CD14-positive monocyte (primary cell): ENCODE data around the gene SLC45A3. TPM values are rescaled to one million over a fixed set of nuclear protein-coding genes. Genes with fewer than 3 reads are reported as not detected.

Source experiments
- DNase-seq, 3 donors: peaks; one replicate each; pipeline ENCODE4 v3.0.0-alpha.2; 2011 to 2022
- H2AFZ ChIP-seq: 2 replicates; pipeline ENCODE4 v1.6.0; 2012; ENCODE audit warnings: mild to moderate bottlenecking, low read depth, low read length, inconsistent platforms; ENCODE audit not compliant: insufficient read depth, poor library complexity, severe bottlenecking
- H3K27ac ChIP-seq, 2 donors: 1 replicate in 1 of 2; 2 replicates in 1 of 2; pipeline ENCODE4 v1.5.1; 2012 to 2013; ENCODE audit warnings: low read length in 2 of 2, control low read depth in 1 of 2, inconsistent platforms in 1 of 2, low read depth in 1 of 2, mild to moderate bottlenecking in 1 of 2
- H3K27me3 ChIP-seq, 2 donors: one replicate each; pipeline versions ENCODE4 v1.6.0 to v1.6.1; 2011 to 2013; ENCODE audit warnings: low read length in 2 of 2; ENCODE audit not compliant: control insufficient read depth in 2 of 2, insufficient read depth in 2 of 2
- H3K36me3 ChIP-seq, 2 donors: replicated peaks in 1 of 2; 1 replicate in 1 of 2; 2 replicates in 1 of 2; pipeline versions ENCODE4 v1.5.1 to v1.6.1; 2012 to 2013; ENCODE audit warnings: low read length in 2 of 2, control low read depth in 1 of 2, inconsistent platforms in 1 of 2, mild to moderate bottlenecking in 1 of 2; ENCODE audit not compliant: insufficient read depth in 2 of 2, control insufficient read depth in 1 of 2
- H3K4me1 ChIP-seq, 2 donors: 1 replicate in 1 of 2; 2 replicates in 1 of 2; pipeline versions ENCODE4 v1.5.1 to v1.6.1; 2012 to 2013; ENCODE audit warnings: low read length in 2 of 2, control low read depth in 1 of 2, inconsistent platforms in 1 of 2, mild to moderate bottlenecking in 1 of 2, moderate library complexity in 1 of 2; ENCODE audit not compliant: insufficient read depth in 2 of 2, control insufficient read depth in 1 of 2
- H3K4me2 ChIP-seq: replicated peaks from 2 replicates; pipeline ENCODE3; 2012; ENCODE audit warnings: low read length, moderate library complexity, mild to moderate bottlenecking; ENCODE audit not compliant: poor library complexity, severe bottlenecking; ENCODE audit errors: extremely low read depth
- H3K4me3 ChIP-seq, 3 experiments: fragments of 200-600 bp in 1 of 3; sonication (generic) in 1 of 3; replicated peaks in 1 of 3; 1 replicate in 2 of 3; 2 replicates in 1 of 3; pipeline ENCODE4 v1.5.1; 2011 to 2013; ENCODE audit warnings: low read length in 3 of 3, mild to moderate bottlenecking in 3 of 3, control low read depth in 2 of 3, low read depth in 2 of 3, inconsistent platforms in 1 of 3, moderate library complexity in 1 of 3
- H3K79me2 ChIP-seq: 2 replicates; pipeline ENCODE4 v1.6.0; 2012; ENCODE audit warnings: mild to moderate bottlenecking, control low read depth, inconsistent platforms, low read length, moderate library complexity; ENCODE audit not compliant: insufficient read depth
- H3K9ac ChIP-seq: 2 replicates; pipeline ENCODE4 v1.6.0; 2017; ENCODE audit warnings: low read length, mild to moderate bottlenecking; ENCODE audit not compliant: insufficient read depth, poor library complexity, severe bottlenecking
- H3K9me3 ChIP-seq, 2 donors: replicated peaks in 1 of 2; 1 replicate in 1 of 2; 2 replicates in 1 of 2; pipeline versions ENCODE4 v1.5.1 to v1.6.1; 2012 to 2013; ENCODE audit warnings: low read length in 2 of 2, control low read depth in 1 of 2; ENCODE audit not compliant: control insufficient read depth in 1 of 2, insufficient read depth in 1 of 2
- H4K20me1 ChIP-seq: 2 replicates; pipeline ENCODE4 v1.6.0; 2012; ENCODE audit warnings: mild to moderate bottlenecking, low read length, control low read depth, moderate library complexity; ENCODE audit not compliant: insufficient read depth
- H3K27ac Mint-ChIP-seq, 7 donors: one replicate each; pipeline ENCODE4 v1.8.0; 2020; ENCODE audit warnings: mild to moderate bottlenecking in 7 of 7, mixed read lengths in 7 of 7, moderate library complexity in 6 of 7, inconsistent platforms in 2 of 7
- H3K27me3 Mint-ChIP-seq, 3 donors: one replicate each; pipeline ENCODE4 v1.8.0; 2021 to 2022; ENCODE audit warnings: low read depth in 3 of 3, mild to moderate bottlenecking in 3 of 3, mixed read lengths in 3 of 3, moderate library complexity in 3 of 3, inconsistent platforms in 1 of 3
- H3K36me3 Mint-ChIP-seq, 2 donors: one replicate each; pipeline ENCODE4 v1.8.0; 2020; ENCODE audit warnings: mixed read lengths in 2 of 2, inconsistent platforms in 1 of 2, mild to moderate bottlenecking in 1 of 2
- H3K4me1 Mint-ChIP-seq: one replicate; pipeline ENCODE4 v1.8.0; 2020; ENCODE audit warnings: mild to moderate bottlenecking, mixed read lengths
- H3K4me3 Mint-ChIP-seq, 2 donors: one replicate each; pipeline ENCODE4 v1.8.0; 2020; ENCODE audit warnings: mild to moderate bottlenecking in 2 of 2, mixed read lengths in 2 of 2, moderate library complexity in 1 of 2
- H3K9me3 Mint-ChIP-seq, 7 donors: one replicate each; pipeline ENCODE4 v1.8.0; 2020 to 2022; ENCODE audit warnings: mixed read lengths in 7 of 7, mild to moderate bottlenecking in 6 of 7, moderate library complexity in 6 of 7, inconsistent platforms in 2 of 7
- CTCF ChIP-seq: fragments of 200-600 bp; IDR thresholded peaks from one replicate; pipeline ENCODE4 v1.8.0; 2022; ENCODE audit warnings: antibody characterized with exemption, mild to moderate bottlenecking
- WGBS: methylation state at CpG from one replicate; pipeline ENCODE4 v1.1.5; 2013; ENCODE audit warnings: missing lambda C conversion rate; ENCODE audit not compliant: insufficient coverage; 5-methylcytosine and 5-hydroxymethylcytosine counted together
- intact Hi-C, 2 donors: fragments of 100-400 bp; cut with micrococcal nuclease; formaldehyde crosslinking; loops; one replicate each; pipeline versions ENCODE4 v1.15.0 to v1.15.1; 2023
- polyA plus RNA-seq, 3 donors: library from polyadenylated mRNA; depleted of rRNA in 1 of 3; unstranded in 2 of 3; stranded (reverse) in 1 of 3; fragments of 300-500 nt in 2 of 3; fragments of >200 nt in 1 of 3; fragmentation: Illumina TruSeq in 2 of 3; gene quantifications; 1 replicate in 2 of 3; 2 replicates in 1 of 3; pipeline ENCODE4 v1.2.3, GENCODE V29; 2012 to 2021

The SLC45A3 gene
- polyA plus RNA-seq, 3 donors = 0.11 to 0.61 TPM; not detected in 1

- H3K4me1 Mint-ChIP-seq = peaks cover 30% of the 10 kb centered on the region
These were observed 18.1 kb downstream of the SLC45A3 start for GRCh38 chr1:205662135-205662738.

GRCh38 chr1:205661429-205662134, 18.7 kb downstream of the SLC45A3 start:
- Histone ChIP-seq H3K9ac (no peak overlapping the region), H3K4me1 (peaks cover 27 to 28% of the 10 kb centered on the region in 2 donors)
- H3K4me3 Mint-ChIP-seq = no peak overlapping the region

More at GRCh38 chr1:205662135-205662738, 18.1 kb downstream of the SLC45A3 start:
- Histone ChIP-seq H3K9ac (no peak overlapping the region), H3K79me2 (no peaks in the 10 kb centered on the region), H3K27me3 (no peaks in the 10 kb centered on the region), H3K4me2 (no peak overlapping the region), H3K9me3 (no peaks in the 10 kb centered on the region), H3K27ac (no peak overlapping the region), H3K4me1 (peaks cover 27 to 28% of the 10 kb centered on the region in 2 donors), H3K4me3 (no peak overlapping the region), H3K36me3 (no peaks in the 10 kb centered on the region), H4K20me1 (no peaks in the 10 kb centered on the region), H2AFZ (no peak overlapping the region)
- TF ChIP-seq CTCF = no peak
- intact Hi-C loops = no loop called here
- WGBS = 87% methylated on average over 7 of the region's 15 CpGs
- no peaks in the 10 kb centered on the region for H3K9me3 Mint-ChIP-seq
- H3K4me3 Mint-ChIP-seq = no peak overlapping the region
- H3K27me3 Mint-ChIP-seq = peaks cover 5 to 11% (median 5%) of the 10 kb centered on the region in 3 donors
- no peak for DNase-seq
- peak overlapping the region in 1 of 7 donors; percentile 38 for H3K27ac Mint-ChIP-seq
- H3K36me3 Mint-ChIP-seq = no peaks in the 10 kb centered on the region

More at GRCh38 chr1:205661429-205662134, 18.7 kb downstream of the SLC45A3 start:
- no peaks in the 10 kb centered on the region for H3K9me3 ChIP-seq
- no peaks in the 10 kb centered on the region for H4K20me1 ChIP-seq
- 98% methylated on average over 16 of the region's 16 CpGs for WGBS
- Mint-ChIP-seq H3K27ac (peak overlapping the region in 1 of 7 donors; percentile 38), H3K36me3 (no peaks in the 10 kb centered on the region), H3K27me3 (peaks cover 4 to 8% (median 5%) of the 10 kb centered on the region in 3 donors), H3K4me1 (peaks cover 30% of the 10 kb centered on the region), H3K9me3 (no peaks in the 10 kb centered on the region)
- no peaks in the 10 kb centered on the region for H3K36me3 ChIP-seq
- intact Hi-C loops = no loop called here
- no peak overlapping the region for H3K4me3 ChIP-seq
- H2AFZ ChIP-seq = no peak overlapping the region
- no peak overlapping the region for H3K4me2 ChIP-seq
- TF ChIP-seq CTCF = no peak
- no peaks in the 10 kb centered on the region for H3K79me2 ChIP-seq
- DNase-seq = no peak
- H3K27ac ChIP-seq = no peak overlapping the region
- H3K27me3 ChIP-seq = no peaks in the 10 kb centered on the region
